Ishikawa (cell line): ENCODE results near the gene GAL3ST3.
A peak's percentile ranks its signal among the peaks of the same experiment; 100 is the strongest.

Source experiments
- CEBPB ChIP-seq: IDR thresholded peaks from 2 replicates; pipeline ENCODE4 v1.6.1; 2012
- CREB1 ChIP-seq: IDR thresholded peaks from 2 replicates; pipeline ENCODE4 v1.6.1; 2012; ENCODE audit warnings: low read depth
- EGR1 ChIP-seq: IDR thresholded peaks from 2 replicates; pipeline ENCODE4 v1.6.1; 2012
- EP300 ChIP-seq: IDR thresholded peaks from 2 replicates; pipeline ENCODE4 v1.6.1; 2012; ENCODE audit warnings: borderline replicate concordance
- FOXM1 ChIP-seq: IDR thresholded peaks from 2 replicates; pipeline ENCODE4 v1.6.1; 2012; ENCODE audit warnings: low read depth, borderline replicate concordance
- MAX ChIP-seq: IDR thresholded peaks from 2 replicates; pipeline ENCODE4 v1.6.1; 2012
- NFIC ChIP-seq: IDR thresholded peaks from 2 replicates; pipeline ENCODE4 v1.6.1; 2012
- RAD21 ChIP-seq: IDR thresholded peaks from 2 replicates; pipeline ENCODE4 v1.6.1; 2012; ENCODE audit warnings: low read depth
- REST ChIP-seq: IDR thresholded peaks from 2 replicates; pipeline ENCODE4 v1.6.1; 2012; ENCODE audit warnings: low read depth, mild to moderate bottlenecking
- TAF1 ChIP-seq: IDR thresholded peaks from 2 replicates; pipeline ENCODE4 v1.6.1; 2012; ENCODE audit warnings: low read depth, mild to moderate bottlenecking
- TCF12 ChIP-seq: IDR thresholded peaks from 2 replicates; pipeline ENCODE4 v1.6.1; 2012; ENCODE audit warnings: low read depth
- TEAD4 ChIP-seq: IDR thresholded peaks from 2 replicates; pipeline ENCODE4 v1.6.1; 2012
- USF1 ChIP-seq: IDR thresholded peaks from 2 replicates; pipeline ENCODE4 v1.6.1; 2012
- YY1 ChIP-seq: IDR thresholded peaks from 2 replicates; pipeline ENCODE4 v1.6.1; 2012; ENCODE audit warnings: low read depth
- ZBTB7A ChIP-seq: IDR thresholded peaks from 2 replicates; pipeline ENCODE4 v1.6.1; 2012; ENCODE audit warnings: low read depth

GAL3ST3 gene

GRCh38 chr11:66052664-66052982 is 3.7 kb upstream of the GAL3ST3 start:
- TF ChIP-seq CEBPB, result no peak
- TF ChIP-seq EGR1, result no peak
- no peak for TF ChIP-seq NFIC
- no peak for TF ChIP-seq TAF1
- no peak for TF ChIP-seq RAD21
- TF ChIP-seq TCF12, result no peak
- TF ChIP-seq YY1, result no peak
- TF ChIP-seq USF1, result no peak
- no peak for TF ChIP-seq EP300
- TF ChIP-seq TEAD4, result no peak
- no peak for TF ChIP-seq ZBTB7A
- TF ChIP-seq FOXM1, result no peak
- TF ChIP-seq MAX, result no peak
- no peak for TF ChIP-seq REST
- TF ChIP-seq CREB1, result no peak

GRCh38 chr11:66051766-66052663 is 3.1 kb upstream of the GAL3ST3 start, which contains the start of gene SF3B2:
SF3B2 (plus strand) TSS chr11:66052364; CDS start chr11:66052385, 21 bp downstream.
- no peak for TF ChIP-seq RAD21
- no peak for TF ChIP-seq CEBPB
- peak; percentile 93 for TF ChIP-seq YY1
- no peak; the same call in none of the 2 replicates for TF ChIP-seq USF1
- TF ChIP-seq EP300, result peak; percentile 26; the same call in 1 of the 2 replicates
- no peak for TF ChIP-seq FOXM1
- no peak; the same call in 1 of the 2 replicates for TF ChIP-seq NFIC
- TF ChIP-seq TEAD4, result no peak; the same call in 1 of the 2 replicates
- no peak for TF ChIP-seq REST
- TF ChIP-seq CREB1, result peak; percentile 66
- peak; percentile 37 for TF ChIP-seq TCF12
- TF ChIP-seq TAF1, result peak; percentile 88
- TF ChIP-seq MAX, result peak; percentile 39
- no peak for TF ChIP-seq ZBTB7A
- 0 out of 2 replicates have a peak, but pooled peaks have one; percentile 11 for TF ChIP-seq EGR1

GRCh38 chr11:66051371-66051765 is 2.4 kb upstream of the GAL3ST3 start:
- TF ChIP-seq USF1, result no peak
- TF ChIP-seq EGR1, result no peak
- no peak for TF ChIP-seq REST
- TF ChIP-seq ZBTB7A, result no peak
- TF ChIP-seq NFIC, result no peak
- TF ChIP-seq TAF1, result no peak
- TF ChIP-seq EP300, result no peak
- no peak for TF ChIP-seq YY1
